ENCODE measurements around the gene PRICKLE2. TPM values are rescaled to one million over a fixed set of nuclear protein-coding genes. Genes with fewer than 3 reads are reported as not detected.
"Not testable (repeated sequence)": the region's sequence is repeated elsewhere in the genome, so short reads cannot be mapped to it uniquely, and the experiment has no call there.

PRICKLE2 gene
- total RNA-seq, 4 donors from 2014 or later, result 26.2 to 87.3 (median 47.9) TPM

DNA sequence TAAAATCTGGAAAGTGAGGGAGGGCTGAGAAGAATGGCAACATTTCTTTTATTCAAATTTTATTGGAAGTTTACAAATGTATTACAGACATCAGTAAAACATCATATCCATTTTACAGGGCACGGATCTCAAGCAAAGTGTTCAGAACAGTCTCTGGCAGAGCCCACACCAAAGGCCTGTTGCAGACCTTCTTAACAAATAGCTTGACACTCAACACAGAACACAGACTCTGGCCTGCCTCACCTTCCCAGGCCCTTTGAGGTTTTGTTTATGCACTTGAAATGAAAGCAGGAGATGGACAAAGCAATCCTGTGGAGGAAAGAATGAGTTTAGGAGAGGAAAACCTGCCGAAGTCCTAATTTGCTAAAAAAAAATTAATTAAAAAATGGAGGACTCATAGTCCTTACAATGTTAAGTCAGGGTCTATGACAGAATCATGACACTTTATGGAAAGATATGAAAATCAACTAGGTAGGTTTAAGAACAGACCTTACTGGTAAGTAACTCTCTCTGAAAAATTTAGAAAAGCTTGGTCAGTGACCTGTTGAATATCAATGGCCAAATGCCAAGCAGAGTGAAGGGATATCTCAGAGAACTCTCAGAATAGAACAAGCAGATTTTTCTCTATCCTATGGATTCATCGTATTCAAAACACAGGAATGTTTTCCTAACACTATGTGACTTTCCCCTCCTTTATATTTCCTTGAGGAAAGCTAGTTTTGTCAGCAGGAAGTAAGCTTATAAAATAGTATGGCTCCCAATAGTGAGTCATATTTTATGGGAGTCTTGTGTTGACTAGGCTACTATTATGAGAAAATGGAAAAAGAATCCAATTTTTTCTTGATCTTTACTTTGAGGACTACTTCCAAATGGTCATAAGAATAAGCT, 131.2 kb downstream of the PRICKLE2 start:
- no peaks in the 10 kb centered on the region for H3K9me3 ChIP-seq
- H3K4me1 ChIP-seq, result no peaks in the 10 kb centered on the region
- intact Hi-C loops (cut with DNase I; ENCODE audit: low total_unique reads), result no loop called here
- H3K27ac ChIP-seq, result no peak overlapping the region
- no peaks in the 10 kb centered on the region for H3K36me3 ChIP-seq
- no peaks in the 10 kb centered on the region for H3K27me3 ChIP-seq
- DNase-seq, result no peak
- TF ChIP-seq POLR2A (IDR thresholded peaks at IDR 0.05), result no peak
- TF ChIP-seq, protein P1, sequence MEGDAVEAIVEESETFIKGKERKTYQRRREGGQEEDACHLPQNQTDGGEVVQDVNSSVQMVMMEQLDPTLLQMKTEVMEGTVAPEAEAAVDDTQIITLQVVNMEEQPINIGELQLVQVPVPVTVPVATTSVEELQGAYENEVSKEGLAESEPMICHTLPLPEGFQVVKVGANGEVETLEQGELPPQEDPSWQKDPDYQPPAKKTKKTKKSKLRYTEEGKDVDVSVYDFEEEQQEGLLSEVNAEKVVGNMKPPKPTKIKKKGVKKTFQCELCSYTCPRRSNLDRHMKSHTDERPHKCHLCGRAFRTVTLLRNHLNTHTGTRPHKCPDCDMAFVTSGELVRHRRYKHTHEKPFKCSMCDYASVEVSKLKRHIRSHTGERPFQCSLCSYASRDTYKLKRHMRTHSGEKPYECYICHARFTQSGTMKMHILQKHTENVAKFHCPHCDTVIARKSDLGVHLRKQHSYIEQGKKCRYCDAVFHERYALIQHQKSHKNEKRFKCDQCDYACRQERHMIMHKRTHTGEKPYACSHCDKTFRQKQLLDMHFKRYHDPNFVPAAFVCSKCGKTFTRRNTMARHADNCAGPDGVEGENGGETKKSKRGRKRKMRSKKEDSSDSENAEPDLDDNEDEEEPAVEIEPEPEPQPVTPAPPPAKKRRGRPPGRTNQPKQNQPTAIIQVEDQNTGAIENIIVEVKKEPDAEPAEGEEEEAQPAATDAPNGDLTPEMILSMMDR (IDR thresholded peaks at IDR 0.05), result no peak
- no peak overlapping the region for H3K4me3 ChIP-seq

GRCh38 chr3:64093211-64093610, 132.1 kb downstream of the PRICKLE2 start:
- intact Hi-C loops (cut with DNase I; ENCODE audit: low total_unique reads), result no loop called here
- DNase-seq, result no peak
- no peaks in the 10 kb centered on the region for H3K9me3 ChIP-seq
- H3K36me3 ChIP-seq, result no peaks in the 10 kb centered on the region
- no peak overlapping the region for H3K4me3 ChIP-seq
- H3K27ac ChIP-seq, result no peak overlapping the region
- no peaks in the 10 kb centered on the region for H3K4me1 ChIP-seq
- H3K27me3 ChIP-seq, result no peaks in the 10 kb centered on the region
- no peak for TF ChIP-seq POLR2A (IDR thresholded peaks at IDR 0.05)
- TF ChIP-seq, protein P1 (IDR thresholded peaks at IDR 0.05), result no peak

DNA sequence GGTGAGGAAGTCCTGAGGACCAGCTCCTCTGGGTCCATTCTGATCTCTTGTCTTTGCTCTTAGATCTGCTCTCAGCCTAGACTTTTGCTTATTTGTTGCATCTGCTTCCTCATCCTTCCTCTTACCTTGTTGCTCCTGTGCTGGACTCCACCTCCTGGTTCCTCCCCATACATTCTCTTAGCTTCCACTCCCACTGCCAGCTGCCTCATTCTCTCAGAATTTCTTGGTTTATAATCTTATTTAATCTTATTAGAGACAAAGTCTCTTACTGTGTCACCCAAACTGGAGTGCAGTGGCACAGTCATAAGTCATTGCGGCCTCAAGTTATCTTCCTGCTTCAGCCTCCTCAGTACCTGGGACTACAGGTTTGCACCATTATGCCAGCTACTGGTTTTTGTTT, 133.8 kb downstream of the PRICKLE2 start:
- H3K27me3 ChIP-seq, result no peaks in the 10 kb centered on the region
- DNase-seq, result no peak
- no peak overlapping the region for H3K27ac ChIP-seq
- H3K9me3 ChIP-seq, result no peaks in the 10 kb centered on the region
- no peak overlapping the region for H3K4me3 ChIP-seq
- no peak for TF ChIP-seq POLR2A (IDR thresholded peaks at IDR 0.05)
- TF ChIP-seq, protein P1 (IDR thresholded peaks at IDR 0.05), result no peak
- intact Hi-C loops (cut with DNase I; ENCODE audit: low total_unique reads), result no loop called here
- no peaks in the 10 kb centered on the region for H3K4me1 ChIP-seq
- H3K36me3 ChIP-seq, result no peaks in the 10 kb centered on the region

GRCh38 chr3:64089386-64089785, 135.9 kb downstream of the PRICKLE2 start:
- intact Hi-C loops (cut with DNase I; ENCODE audit: low total_unique reads); H3K4me3 ChIP-seq; H3K36me3 ChIP-seq; H3K4me1 ChIP-seq; H3K9me3 ChIP-seq; H3K27me3 ChIP-seq: not testable (repeated sequence)
- H3K27ac ChIP-seq, result peak overlapping the region; percentile 37 to 53
- peak in 1 of 2 donors; percentile 52 for DNase-seq

- H3K9me3 ChIP-seq, result no peaks in the 10 kb centered on the region
- H3K27me3 ChIP-seq, result no peaks in the 10 kb centered on the region
- H3K4me1 ChIP-seq, result no peaks in the 10 kb centered on the region
- H3K27ac ChIP-seq, result peak overlapping the region; percentile 36 to 53
- intact Hi-C loops (cut with DNase I; ENCODE audit: low total_unique reads), result no loop called here
- no peak overlapping the region for H3K4me3 ChIP-seq
- no peaks in the 10 kb centered on the region for H3K36me3 ChIP-seq
- no peak for DNase-seq
- no peak for TF ChIP-seq POLR2A (IDR thresholded peaks at IDR 0.05)
- TF ChIP-seq, protein P1 (IDR thresholded peaks at IDR 0.05), result no peak
These were observed 136.7 kb downstream of the PRICKLE2 start for GRCh38 chr3:64088408-64089205.
